HL-60 (cell line): ENCODE data around the gene OGA.

Experiments
- DNase-seq, 2 experiments: peaks; one replicate each; pipeline ENCODE4 v3.0.0-alpha.2; 2010 to 2020; ENCODE audit warnings: low read depth in 1 of 2, low spot score in 1 of 2
- H3K27ac ChIP-seq: fragments of 250-450 bp; sonication (Bioruptor Pico); replicated peaks from 2 replicates; pipeline ENCODE4 v1.5.1; 2020; ENCODE audit warnings: mild to moderate bottlenecking, moderate library complexity
- H3K27me3 ChIP-seq: fragments of 250-450 bp; sonication (Bioruptor Pico); 2 replicates; pipeline ENCODE4 v1.5.1; 2021; ENCODE audit warnings: mild to moderate bottlenecking, moderate library complexity; ENCODE audit not compliant: insufficient read depth, poor library complexity, severe bottlenecking
- H3K4me3 ChIP-seq: replicated peaks from 2 replicates; pipeline ENCODE4 v1.5.1; 2011; ENCODE audit warnings: mild to moderate bottlenecking, control low read depth, low read length; ENCODE audit not compliant: insufficient read depth
- GABPA ChIP-seq: IDR thresholded peaks from 2 replicates; pipeline ENCODE4 v1.6.1; 2012; ENCODE audit warnings: low read depth
- POLR2AphosphoS5 ChIP-seq: IDR thresholded peaks from 2 replicates; pipeline ENCODE4 v1.6.1; 2012; ENCODE audit warnings: low read depth
- SPI1 ChIP-seq: IDR thresholded peaks from 2 replicates; pipeline ENCODE4 v1.6.1; 2012; ENCODE audit warnings: low read depth, mild to moderate bottlenecking, borderline replicate concordance
- TF ChIP-seq, protein P1 (sequence below): IDR thresholded peaks from one replicate; pipeline ENCODE4 v1.5.1; 2011; ENCODE audit warnings: low read length, control low read depth, inconsistent platforms; ENCODE audit not compliant: insufficient read depth
- TF ChIP-seq, protein P2 (sequence below): IDR thresholded peaks from 2 replicates; pipeline ENCODE4 v1.6.1; 2012; ENCODE audit warnings: low read depth; ENCODE audit not compliant: insufficient replicate concordance

OGA gene

DNA sequence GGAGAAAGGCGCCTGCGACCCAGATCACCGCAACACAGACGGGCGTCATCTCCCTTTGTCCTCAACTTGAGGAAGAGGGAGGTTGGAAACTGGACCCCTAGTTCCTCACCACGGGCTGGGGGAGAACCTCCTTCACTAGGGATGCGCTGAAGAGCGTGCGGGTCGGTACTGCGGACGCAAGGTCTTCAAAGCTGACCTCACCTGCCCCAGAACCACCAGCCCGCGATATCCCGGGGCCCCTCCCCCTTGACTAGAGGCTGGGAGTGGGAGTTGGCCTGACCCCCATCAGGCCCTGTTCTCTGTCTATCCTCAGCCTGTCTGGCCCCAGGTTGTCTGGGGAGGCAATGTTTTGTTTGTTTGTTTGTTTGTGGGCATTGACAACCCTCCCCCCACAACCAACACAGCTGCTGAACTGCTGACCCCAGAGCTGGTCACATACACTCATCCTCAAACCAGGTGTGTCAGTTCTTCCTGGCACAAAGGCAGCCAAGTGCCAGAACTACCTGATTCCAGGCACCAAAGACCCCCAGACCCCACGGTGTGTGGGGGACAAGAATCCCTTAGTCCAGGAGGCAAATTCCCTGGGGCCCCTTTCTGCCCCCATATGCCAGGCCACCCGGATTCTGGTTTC lies 37.9 kb downstream of the OGA start:
- no peak overlapping the region for H3K27ac ChIP-seq
- TF ChIP-seq POLR2AphosphoS5 (no peak), SPI1 (no peak), GABPA (no peak)
- TF ChIP-seq, protein P1, sequence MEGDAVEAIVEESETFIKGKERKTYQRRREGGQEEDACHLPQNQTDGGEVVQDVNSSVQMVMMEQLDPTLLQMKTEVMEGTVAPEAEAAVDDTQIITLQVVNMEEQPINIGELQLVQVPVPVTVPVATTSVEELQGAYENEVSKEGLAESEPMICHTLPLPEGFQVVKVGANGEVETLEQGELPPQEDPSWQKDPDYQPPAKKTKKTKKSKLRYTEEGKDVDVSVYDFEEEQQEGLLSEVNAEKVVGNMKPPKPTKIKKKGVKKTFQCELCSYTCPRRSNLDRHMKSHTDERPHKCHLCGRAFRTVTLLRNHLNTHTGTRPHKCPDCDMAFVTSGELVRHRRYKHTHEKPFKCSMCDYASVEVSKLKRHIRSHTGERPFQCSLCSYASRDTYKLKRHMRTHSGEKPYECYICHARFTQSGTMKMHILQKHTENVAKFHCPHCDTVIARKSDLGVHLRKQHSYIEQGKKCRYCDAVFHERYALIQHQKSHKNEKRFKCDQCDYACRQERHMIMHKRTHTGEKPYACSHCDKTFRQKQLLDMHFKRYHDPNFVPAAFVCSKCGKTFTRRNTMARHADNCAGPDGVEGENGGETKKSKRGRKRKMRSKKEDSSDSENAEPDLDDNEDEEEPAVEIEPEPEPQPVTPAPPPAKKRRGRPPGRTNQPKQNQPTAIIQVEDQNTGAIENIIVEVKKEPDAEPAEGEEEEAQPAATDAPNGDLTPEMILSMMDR: no peak
- TF ChIP-seq, protein P2, sequence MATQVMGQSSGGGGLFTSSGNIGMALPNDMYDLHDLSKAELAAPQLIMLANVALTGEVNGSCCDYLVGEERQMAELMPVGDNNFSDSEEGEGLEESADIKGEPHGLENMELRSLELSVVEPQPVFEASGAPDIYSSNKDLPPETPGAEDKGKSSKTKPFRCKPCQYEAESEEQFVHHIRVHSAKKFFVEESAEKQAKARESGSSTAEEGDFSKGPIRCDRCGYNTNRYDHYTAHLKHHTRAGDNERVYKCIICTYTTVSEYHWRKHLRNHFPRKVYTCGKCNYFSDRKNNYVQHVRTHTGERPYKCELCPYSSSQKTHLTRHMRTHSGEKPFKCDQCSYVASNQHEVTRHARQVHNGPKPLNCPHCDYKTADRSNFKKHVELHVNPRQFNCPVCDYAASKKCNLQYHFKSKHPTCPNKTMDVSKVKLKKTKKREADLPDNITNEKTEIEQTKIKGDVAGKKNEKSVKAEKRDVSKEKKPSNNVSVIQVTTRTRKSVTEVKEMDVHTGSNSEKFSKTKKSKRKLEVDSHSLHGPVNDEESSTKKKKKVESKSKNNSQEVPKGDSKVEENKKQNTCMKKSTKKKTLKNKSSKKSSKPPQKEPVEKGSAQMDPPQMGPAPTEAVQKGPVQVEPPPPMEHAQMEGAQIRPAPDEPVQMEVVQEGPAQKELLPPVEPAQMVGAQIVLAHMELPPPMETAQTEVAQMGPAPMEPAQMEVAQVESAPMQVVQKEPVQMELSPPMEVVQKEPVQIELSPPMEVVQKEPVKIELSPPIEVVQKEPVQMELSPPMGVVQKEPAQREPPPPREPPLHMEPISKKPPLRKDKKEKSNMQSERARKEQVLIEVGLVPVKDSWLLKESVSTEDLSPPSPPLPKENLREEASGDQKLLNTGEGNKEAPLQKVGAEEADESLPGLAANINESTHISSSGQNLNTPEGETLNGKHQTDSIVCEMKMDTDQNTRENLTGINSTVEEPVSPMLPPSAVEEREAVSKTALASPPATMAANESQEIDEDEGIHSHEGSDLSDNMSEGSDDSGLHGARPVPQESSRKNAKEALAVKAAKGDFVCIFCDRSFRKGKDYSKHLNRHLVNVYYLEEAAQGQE: no peak
- no peak overlapping the region for H3K4me3 ChIP-seq
- no peak for DNase-seq
- H3K27me3 ChIP-seq: peaks cover 8% of the 10 kb centered on the region

DNA sequence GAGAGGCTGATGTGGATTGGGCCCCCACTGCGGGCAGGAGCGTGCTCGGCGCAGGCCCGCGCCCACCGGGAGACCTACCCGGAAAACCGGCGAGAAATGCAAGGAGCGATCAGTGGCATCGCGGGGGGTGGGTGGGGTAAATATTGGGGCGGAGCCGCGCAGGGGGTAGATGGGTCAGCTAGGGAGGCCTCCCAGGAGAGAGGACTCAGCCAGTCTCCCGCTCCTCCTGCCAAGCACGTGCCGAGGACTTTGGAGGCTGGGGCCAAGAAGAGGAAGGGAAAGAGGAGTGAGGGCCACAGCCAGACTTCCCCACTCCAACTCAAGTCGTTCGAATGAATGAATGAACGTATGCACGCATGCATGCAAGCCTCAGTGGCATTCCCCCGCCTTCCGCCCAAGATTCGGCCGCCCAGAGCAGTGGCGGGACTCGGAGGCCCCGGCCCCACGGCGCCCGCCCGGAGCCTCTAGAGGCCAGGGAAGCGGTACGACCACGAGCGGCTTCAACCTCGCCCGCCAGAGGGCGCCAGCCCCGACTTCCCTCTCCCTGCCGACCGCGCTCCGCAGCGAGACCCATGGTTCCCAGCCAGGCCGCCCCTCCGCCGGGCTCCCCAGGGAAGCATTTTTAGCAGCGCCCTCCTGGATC lies 38.6 kb downstream of the OGA start:
- Histone ChIP-seq H3K27ac (no peak overlapping the region), H3K27me3 (peaks cover 15% of the 10 kb centered on the region), H3K4me3 (no peak overlapping the region)
- peak; percentile 48 to 73 for DNase-seq
- no peak; the same call in 1 of the 2 replicates for TF ChIP-seq POLR2AphosphoS5
- TF ChIP-seq, protein P1: peak; percentile 73
- TF ChIP-seq SPI1: peak; percentile 38; the same call in 1 of the 2 replicates

DNA sequence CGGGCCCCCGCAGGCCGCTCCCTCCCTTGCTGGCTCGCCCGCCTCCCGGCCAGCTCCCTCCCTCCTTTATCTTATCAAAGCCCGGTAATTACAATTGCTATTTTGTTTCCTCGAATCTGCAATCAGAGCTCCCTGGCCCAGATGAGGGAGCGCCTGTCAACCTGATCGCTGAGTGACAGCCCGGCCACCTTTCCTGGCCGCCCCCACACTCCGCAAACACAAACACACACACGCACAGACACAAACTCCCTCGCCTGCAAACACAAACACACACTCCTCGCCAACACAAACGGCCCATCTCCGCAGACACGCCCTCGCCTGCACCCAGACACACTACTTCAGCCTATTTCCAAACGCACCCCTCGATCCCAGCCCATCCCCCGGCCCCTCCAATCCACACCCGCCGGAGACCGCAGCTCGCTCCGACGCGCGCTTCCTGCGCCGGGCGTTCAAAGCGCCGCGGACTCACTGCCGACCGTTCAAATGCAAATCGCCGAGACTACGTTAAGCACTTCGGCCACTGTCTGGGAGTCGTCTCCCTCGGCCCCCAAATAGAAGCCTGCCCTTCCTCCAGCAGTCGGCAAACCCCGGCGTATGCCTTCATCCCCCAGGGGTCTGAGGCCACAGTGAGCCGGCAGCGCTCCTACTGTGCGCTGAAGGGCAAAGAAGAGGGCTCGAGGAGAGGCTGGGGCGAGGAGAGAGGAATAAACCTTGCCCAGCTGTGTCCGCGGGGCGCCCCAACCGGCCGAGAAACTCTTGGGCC lies 39.3 kb downstream of the OGA start:
- DNase-seq: no peak
- peaks cover 22% of the 10 kb centered on the region for H3K27me3 ChIP-seq
- no peak overlapping the region for H3K27ac ChIP-seq
- TF ChIP-seq GABPA (no peak), POLR2AphosphoS5 (no peak)
- no peak overlapping the region for H3K4me3 ChIP-seq

DNA sequence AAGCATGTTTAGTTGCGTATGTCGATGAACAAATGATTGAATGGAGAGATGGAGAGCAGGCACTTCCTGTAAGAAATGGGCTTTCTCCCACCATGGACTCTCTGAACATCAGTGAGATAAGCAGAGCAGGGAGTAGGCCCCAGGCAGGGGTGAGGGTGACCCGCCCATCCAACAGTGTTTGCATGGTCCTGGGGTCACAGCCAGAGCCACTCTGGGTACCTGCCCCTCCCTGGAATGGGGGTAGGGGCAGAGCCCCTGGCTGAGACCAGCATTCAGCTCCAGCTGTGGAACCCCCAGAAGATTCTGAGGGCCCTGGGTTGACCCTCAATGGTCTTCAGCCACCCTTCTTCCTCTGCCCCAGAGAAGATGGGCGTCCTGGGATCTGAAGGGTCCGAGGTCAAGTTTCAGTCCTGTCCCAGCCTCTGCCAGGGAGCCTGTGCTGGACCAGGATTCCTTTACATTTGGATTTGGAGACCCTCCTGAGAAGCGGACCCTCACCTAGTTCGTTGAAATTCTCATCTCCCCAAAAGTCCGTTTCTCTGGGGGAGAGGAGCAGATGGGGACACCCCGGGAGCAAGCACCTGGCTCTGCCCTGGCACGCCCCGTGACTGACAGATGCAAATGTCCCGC lies 40.0 kb downstream of the OGA start:
- DNase-seq: no peak
- H3K27me3 ChIP-seq: peaks cover 29% of the 10 kb centered on the region
- no peak overlapping the region for H3K4me3 ChIP-seq
- TF ChIP-seq, protein P1: no peak
- TF ChIP-seq SPI1: no peak
- no peak for TF ChIP-seq GABPA
- TF ChIP-seq, protein P2: no peak
- no peak for TF ChIP-seq POLR2AphosphoS5
- no peak overlapping the region for H3K27ac ChIP-seq
